ENCODE data around the gene ARHGEF28. TPM values are rescaled to one million over a fixed set of nuclear protein-coding genes. Genes with fewer than 3 reads are reported as not detected.

Gene ARHGEF28
- total RNA-seq, 1 experiment from 2014 or later: 6.1 TPM

DNA sequence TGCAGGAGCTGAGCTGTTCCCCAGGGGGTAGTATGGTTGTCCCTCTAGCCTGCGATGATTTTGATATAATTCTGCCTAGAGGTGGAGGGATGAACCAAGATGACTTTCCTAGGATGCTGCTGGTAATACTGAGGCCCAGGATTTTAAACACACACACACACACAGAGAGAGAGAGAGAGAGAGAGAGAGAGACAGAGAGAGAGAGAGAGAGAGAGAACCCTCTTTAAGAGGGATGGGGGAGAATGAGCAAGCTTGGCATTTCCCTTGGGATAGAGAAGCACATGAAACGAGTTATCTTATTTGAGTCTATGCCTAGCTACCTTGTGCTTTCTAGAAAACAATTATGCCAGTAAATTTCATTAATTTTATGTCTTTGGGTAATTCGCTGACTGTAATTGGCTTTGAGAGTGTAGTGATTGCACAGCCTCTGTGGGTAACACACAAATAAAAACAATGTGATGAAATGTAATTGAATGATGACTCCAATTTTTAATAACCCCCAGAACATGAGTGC, 338.4 kb downstream of the ARHGEF28 start:
- no peak overlapping the region for H2AFZ ChIP-seq (ENCODE audit: low read depth, low read length, poor library complexity, severe bottlenecking)
- no peaks in the 10 kb centered on the region for H3K4me1 ChIP-seq (ENCODE audit: control insufficient read depth in 1 of 2, insufficient read depth in 2 of 2, low read length in 2 of 2)
- ATAC-seq (no peak), DNase-seq (ENCODE audit: low read depth, low spot score) (no peak)
- TF ChIP-seq SIN3A (IDR thresholded peaks at IDR 0.05; ENCODE audit: low read depth) (no peak), FOSL1 (IDR thresholded peaks at IDR 0.05; ENCODE audit: low read depth) (no peak), POLR2AphosphoS5 (IDR thresholded peaks at IDR 0.05; ENCODE audit: low read depth, low read length) (no peak), RAD21 (IDR thresholded peaks at IDR 0.05; ENCODE audit: low read depth) (no peak), JUND (IDR thresholded peaks at IDR 0.05) (no peak), CBX3 (IDR thresholded peaks at IDR 0.05; ENCODE audit: low read depth) (no peak)
- TF ChIP-seq, protein P1, sequence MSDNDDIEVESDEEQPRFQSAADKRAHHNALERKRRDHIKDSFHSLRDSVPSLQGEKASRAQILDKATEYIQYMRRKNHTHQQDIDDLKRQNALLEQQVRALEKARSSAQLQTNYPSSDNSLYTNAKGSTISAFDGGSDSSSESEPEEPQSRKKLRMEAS (IDR thresholded peaks at IDR 0.05): no peak
- no peaks in the 10 kb centered on the region for H3K27me3 ChIP-seq (ENCODE audit: insufficient read depth, low read length)
- no peaks in the 10 kb centered on the region for H3K9me2 ChIP-seq (ENCODE audit: insufficient read depth)
- no TSS peak for BruUV-seq (replicated peaks)
- H3K9me3 ChIP-seq (ENCODE audit: control insufficient read depth in 1 of 2, insufficient read depth in 1 of 2, low read depth in 1 of 2, low read length in 2 of 2): no peaks in the 10 kb centered on the region
- H3K36me3 ChIP-seq (ENCODE audit: control insufficient read depth in 1 of 2, insufficient read depth in 2 of 2, low read length in 2 of 2): no peaks in the 10 kb centered on the region
- H4K20me1 ChIP-seq (ENCODE audit: insufficient read depth): no peaks in the 10 kb centered on the region
- ChIA-PET POLR2A (no interaction called here), RAD21 (ENCODE audit: low non-redundant PET in 1 of 2, low total read pairs in 2 of 2, uncharacterized antibody in 2 of 2, unreplicated experiment in 2 of 2) (no interaction called here), CTCF (no interaction called here)
- H3K79me2 ChIP-seq (ENCODE audit: insufficient read depth, low read length): no peaks in the 10 kb centered on the region
- intact Hi-C loops (cut with micrococcal nuclease): no loop called here
- H3K9ac ChIP-seq (ENCODE audit: low read length): no peak overlapping the region
- no peak overlapping the region for H3K27ac ChIP-seq (ENCODE audit: low read depth, low read length)
- no peak overlapping the region for H3K4me2 ChIP-seq (ENCODE audit: low read length)
- no peak overlapping the region for H3K4me3 ChIP-seq (replicated peaks in 1 of 2; ENCODE audit: low read depth in 1 of 2, low read length in 2 of 2)

DNA sequence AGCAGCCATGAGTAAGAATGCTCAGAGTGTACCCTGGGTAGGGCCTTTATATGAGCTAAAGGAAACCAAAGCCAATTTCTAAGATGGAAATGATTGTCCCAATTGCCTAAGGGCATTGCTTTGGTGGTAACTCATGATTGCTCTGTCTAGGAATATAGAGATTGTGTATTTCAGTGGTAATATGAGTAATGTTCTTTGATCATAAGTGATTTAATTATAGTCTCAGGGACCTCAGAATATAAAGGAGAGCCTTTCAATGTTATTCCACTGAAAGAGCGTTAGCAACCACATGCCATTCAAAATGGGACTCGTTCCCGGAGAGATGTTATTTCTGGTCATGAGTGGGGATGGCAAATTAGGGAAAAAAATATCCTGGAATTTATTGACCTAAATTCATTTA, 340.5 kb downstream of the ARHGEF28 start:
- Histone ChIP-seq H3K27ac (ENCODE audit: low read depth, low read length) (no peak overlapping the region), H3K4me2 (ENCODE audit: low read length) (no peak overlapping the region), H2AFZ (ENCODE audit: low read depth, low read length, poor library complexity, severe bottlenecking) (no peak overlapping the region), H3K9me3 (ENCODE audit: control insufficient read depth in 1 of 2, insufficient read depth in 1 of 2, low read depth in 1 of 2, low read length in 2 of 2) (no peaks in the 10 kb centered on the region), H3K4me1 (ENCODE audit: control insufficient read depth in 1 of 2, insufficient read depth in 2 of 2, low read length in 2 of 2) (no peaks in the 10 kb centered on the region), H3K27me3 (ENCODE audit: insufficient read depth, low read length) (no peaks in the 10 kb centered on the region; the same call in 1 of the 2 replicates), H3K9me2 (ENCODE audit: insufficient read depth) (no peaks in the 10 kb centered on the region), H3K4me3 (replicated peaks in 1 of 2; ENCODE audit: low read depth in 1 of 2, low read length in 2 of 2) (no peak overlapping the region), H3K9ac (ENCODE audit: low read length) (no peak overlapping the region), H4K20me1 (ENCODE audit: insufficient read depth) (no peaks in the 10 kb centered on the region), H3K36me3 (ENCODE audit: control insufficient read depth in 1 of 2, insufficient read depth in 2 of 2, low read length in 2 of 2) (no peaks in the 10 kb centered on the region), H3K79me2 (ENCODE audit: insufficient read depth, low read length) (no peaks in the 10 kb centered on the region)
- CTCF ChIA-PET: no interaction called here
- no peak for ATAC-seq
- intact Hi-C loops (cut with micrococcal nuclease): no loop called here
- no peak for DNase-seq (ENCODE audit: low read depth, low spot score)
- RAD21 ChIA-PET (ENCODE audit: low non-redundant PET in 1 of 2, low total read pairs in 2 of 2, uncharacterized antibody in 2 of 2, unreplicated experiment in 2 of 2): no interaction called here
- no TSS peak for BruUV-seq (replicated peaks)
- POLR2A ChIA-PET: no interaction called here
- TF ChIP-seq SRF (IDR thresholded peaks at IDR 0.05; ENCODE audit: low read depth) (no peak), TCF7L2 (IDR thresholded peaks at IDR 0.05; ENCODE audit: borderline replicate concordance, extremely low read depth, insufficient read depth, insufficient read length) (no peak), RAD21 (IDR thresholded peaks at IDR 0.05; ENCODE audit: low read depth) (no peak), ZFX (IDR thresholded peaks at IDR 0.05) (no peak), FOSL1 (IDR thresholded peaks at IDR 0.05; ENCODE audit: low read depth) (no peak), ZNF274 (IDR thresholded peaks at IDR 0.05; ENCODE audit: low read depth, low read length) (no peak), SIN3A (IDR thresholded peaks at IDR 0.05; ENCODE audit: low read depth) (no peak), CBX3 (IDR thresholded peaks at IDR 0.05; ENCODE audit: low read depth) (no peak), EZH2 (IDR thresholded peaks at IDR 0.05) (no peak), EGR1 (IDR thresholded peaks at IDR 0.05; ENCODE audit: low read depth) (no peak), POLR2AphosphoS5 (IDR thresholded peaks at IDR 0.05; ENCODE audit: low read depth, low read length) (no peak)
- TF ChIP-seq, protein P1 (IDR thresholded peaks at IDR 0.05): no peak
- TF ChIP-seq, protein P2, sequence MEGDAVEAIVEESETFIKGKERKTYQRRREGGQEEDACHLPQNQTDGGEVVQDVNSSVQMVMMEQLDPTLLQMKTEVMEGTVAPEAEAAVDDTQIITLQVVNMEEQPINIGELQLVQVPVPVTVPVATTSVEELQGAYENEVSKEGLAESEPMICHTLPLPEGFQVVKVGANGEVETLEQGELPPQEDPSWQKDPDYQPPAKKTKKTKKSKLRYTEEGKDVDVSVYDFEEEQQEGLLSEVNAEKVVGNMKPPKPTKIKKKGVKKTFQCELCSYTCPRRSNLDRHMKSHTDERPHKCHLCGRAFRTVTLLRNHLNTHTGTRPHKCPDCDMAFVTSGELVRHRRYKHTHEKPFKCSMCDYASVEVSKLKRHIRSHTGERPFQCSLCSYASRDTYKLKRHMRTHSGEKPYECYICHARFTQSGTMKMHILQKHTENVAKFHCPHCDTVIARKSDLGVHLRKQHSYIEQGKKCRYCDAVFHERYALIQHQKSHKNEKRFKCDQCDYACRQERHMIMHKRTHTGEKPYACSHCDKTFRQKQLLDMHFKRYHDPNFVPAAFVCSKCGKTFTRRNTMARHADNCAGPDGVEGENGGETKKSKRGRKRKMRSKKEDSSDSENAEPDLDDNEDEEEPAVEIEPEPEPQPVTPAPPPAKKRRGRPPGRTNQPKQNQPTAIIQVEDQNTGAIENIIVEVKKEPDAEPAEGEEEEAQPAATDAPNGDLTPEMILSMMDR (IDR thresholded peaks at IDR 0.05 in 2 of 3, conservative IDR thresholded peaks at IDR 0.05 in 1 of 3; ENCODE audit: borderline replicate concordance in 1 of 3, insufficient read depth in 1 of 3, low read depth in 2 of 3, low read length in 2 of 3): no peak
- TF ChIP-seq, protein P3, sequence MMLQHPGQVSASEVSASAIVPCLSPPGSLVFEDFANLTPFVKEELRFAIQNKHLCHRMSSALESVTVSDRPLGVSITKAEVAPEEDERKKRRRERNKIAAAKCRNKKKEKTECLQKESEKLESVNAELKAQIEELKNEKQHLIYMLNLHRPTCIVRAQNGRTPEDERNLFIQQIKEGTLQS (IDR thresholded peaks at IDR 0.05): no peak
- TF ChIP-seq, protein P4, sequence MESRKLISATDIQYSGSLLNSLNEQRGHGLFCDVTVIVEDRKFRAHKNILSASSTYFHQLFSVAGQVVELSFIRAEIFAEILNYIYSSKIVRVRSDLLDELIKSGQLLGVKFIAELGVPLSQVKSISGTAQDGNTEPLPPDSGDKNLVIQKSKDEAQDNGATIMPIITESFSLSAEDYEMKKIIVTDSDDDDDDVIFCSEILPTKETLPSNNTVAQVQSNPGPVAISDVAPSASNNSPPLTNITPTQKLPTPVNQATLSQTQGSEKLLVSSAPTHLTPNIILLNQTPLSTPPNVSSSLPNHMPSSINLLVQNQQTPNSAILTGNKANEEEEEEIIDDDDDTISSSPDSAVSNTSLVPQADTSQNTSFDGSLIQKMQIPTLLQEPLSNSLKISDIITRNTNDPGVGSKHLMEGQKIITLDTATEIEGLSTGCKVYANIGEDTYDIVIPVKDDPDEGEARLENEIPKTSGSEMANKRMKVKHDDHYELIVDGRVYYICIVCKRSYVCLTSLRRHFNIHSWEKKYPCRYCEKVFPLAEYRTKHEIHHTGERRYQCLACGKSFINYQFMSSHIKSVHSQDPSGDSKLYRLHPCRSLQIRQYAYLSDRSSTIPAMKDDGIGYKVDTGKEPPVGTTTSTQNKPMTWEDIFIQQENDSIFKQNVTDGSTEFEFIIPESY (IDR thresholded peaks at IDR 0.05; ENCODE audit: extremely low read depth, insufficient replicate concordance, low read length): no peak
